Gastroesophageal sphincter (tissue), 4 donors: Measurements from ENCODE around the gene ANO9. TPM values are rescaled to one million over a fixed set of nuclear protein-coding genes. Genes with fewer than 3 reads are reported as not detected.

Experiments used
- ATAC-seq: fragments of 150-250 bp; one replicate; pipeline ENCODE4 v1.9.1; 2016; ENCODE audit warnings: mild to moderate bottlenecking, moderate library complexity
- H3K27ac ChIP-seq, 4 donors: fragments of 200-600 bp; sonication (generic) in 3 of 4; 1 replicate in 3 of 4; 2 replicates in 1 of 4; pipeline ENCODE4 v1.5.1; 2016 to 2019
- H3K27me3 ChIP-seq: fragments of 200-600 bp; sonication (generic); one replicate; pipeline ENCODE4 v1.5.1; 2019
- H3K36me3 ChIP-seq, 2 donors: fragments of 200-600 bp; sonication (generic); one replicate each; pipeline ENCODE4 v1.5.1; 2019; ENCODE audit warnings: control low read depth in 1 of 2
- H3K4me1 ChIP-seq, 3 donors: fragments of 200-600 bp; sonication (generic); 1 replicate in 2 of 3; 2 replicates in 1 of 3; pipeline ENCODE4 v1.5.1; 2016 to 2019; ENCODE audit warnings: control low read depth in 2 of 3
- H3K4me3 ChIP-seq, 2 donors: fragments of 200-600 bp; sonication (generic); one replicate each; pipeline ENCODE4 v1.5.1; 2019; ENCODE audit warnings: mild to moderate bottlenecking in 1 of 2, moderate library complexity in 1 of 2
- H3K9me3 ChIP-seq, 3 donors: fragments of 200-600 bp; sonication (generic); one replicate each; pipeline ENCODE4 v1.5.1; 2017 to 2019; ENCODE audit warnings: control low read depth in 2 of 3
- CTCF ChIP-seq, 4 experiments: fragments of 200-600 bp in 2 of 4; fragments of 450-650 bp in 2 of 4; sonication (generic) in 1 of 4; IDR thresholded peaks; one replicate each; pipeline ENCODE4 v1.5.1; 2017 to 2019; ENCODE audit warnings: antibody characterized with exemption in 4 of 4, mild to moderate bottlenecking in 2 of 4, moderate library complexity in 2 of 4
- EP300 ChIP-seq: sonication (generic); formaldehyde crosslinking; IDR thresholded peaks from one replicate; pipeline ENCODE4 v1.6.1; 2017; ENCODE audit warnings: antibody characterized with exemption, mild to moderate bottlenecking
- POLR2A ChIP-seq, 2 donors: fragments of 450-650 bp; IDR thresholded peaks; one replicate each; pipeline ENCODE4 v1.6.1; 2017; ENCODE audit warnings: antibody characterized with exemption in 2 of 2, mild to moderate bottlenecking in 2 of 2, moderate library complexity in 1 of 2
- POLR2AphosphoS5 ChIP-seq: sonication (generic); formaldehyde crosslinking; IDR thresholded peaks from one replicate; pipeline ENCODE4 v1.6.1; 2017; ENCODE audit warnings: antibody characterized with exemption
- WGBS, 2 donors: methylation state at CpG; one replicate each; pipeline ENCODE4 v1.1.5; 2018; ENCODE audit warnings: low coverage in 1 of 2; 5-methylcytosine and 5-hydroxymethylcytosine counted together
- total RNA-seq, 4 donors: library from RNA; depleted of rRNA; stranded (reverse); fragments of >200 nt; gene quantifications; one replicate each; pipeline ENCODE4 v1.1.0, GENCODE V29; 2016

Gene ANO9
- total RNA-seq, 4 donors from 2014 or later: 0.22 to 0.94 (median 0.47) TPM; not detected in 1

GRCh38 chr11:420911-421321 lies 20.9 kb downstream of the ANO9 start:
- ATAC-seq: no peak
- TF ChIP-seq POLR2AphosphoS5: no peak
- TF ChIP-seq POLR2A (IDR thresholded peaks at IDR 0.05): no peak
- TF ChIP-seq EP300: no peak
- TF ChIP-seq CTCF (IDR thresholded peaks at IDR 0.05): no peak
- H3K9me3 ChIP-seq: peaks cover 0 to 8% (median 0%) of the 10 kb centered on the region in 3 donors
- WGBS, 2 donors: 60 to 97% methylated on average over 2 to 10 of the region's 21 CpGs
- no peak overlapping the region for H3K27ac ChIP-seq
- H3K36me3 ChIP-seq: no peaks in the 10 kb centered on the region
- H3K4me3 ChIP-seq: no peak overlapping the region
- H3K4me1 ChIP-seq: peaks cover 0 to 18% (median 4%) of the 10 kb centered on the region in 3 donors
- H3K27me3 ChIP-seq: peaks cover 80% of the 10 kb centered on the region

- Histone ChIP-seq H3K4me3 (no peak overlapping the region), H3K9me3 (peaks cover 0 to 6% (median 0%) of the 10 kb centered on the region in 3 donors), H3K36me3 (no peaks in the 10 kb centered on the region), H3K27ac (no peak overlapping the region), H3K4me1 (peaks cover 0 to 24% (median 4%) of the 10 kb centered on the region in 3 donors), H3K27me3 (peaks cover 83% of the 10 kb centered on the region)
- ATAC-seq: no peak
- 20% methylated on average over 4 of the region's 71 CpGs; no CpG with 5 or more reads in 1 of the 2 donors for WGBS, 2 donors
- TF ChIP-seq CTCF (IDR thresholded peaks at IDR 0.05) (no peak), EP300 (no peak), POLR2A (IDR thresholded peaks at IDR 0.05) (no peak), POLR2AphosphoS5 (no peak)
Measured at GRCh38 chr11:420054-420910, 21.5 kb downstream of the ANO9 start.

GRCh38 chr11:419248-420005 lies 22.4 kb downstream of the ANO9 start:
- H3K36me3 ChIP-seq: no peaks in the 10 kb centered on the region
- 14 to 50% methylated on average over 1 of the region's 20 CpGs for WGBS, 2 donors
- H3K4me1 ChIP-seq: peaks cover 0 to 25% (median 4%) of the 10 kb centered on the region in 3 donors
- no peak overlapping the region for H3K27ac ChIP-seq
- no peak for ATAC-seq
- TF ChIP-seq POLR2AphosphoS5 (no peak), CTCF (IDR thresholded peaks at IDR 0.05) (no peak), POLR2A (IDR thresholded peaks at IDR 0.05) (no peak), EP300 (no peak)
- peaks cover 87% of the 10 kb centered on the region for H3K27me3 ChIP-seq
- no peak overlapping the region for H3K4me3 ChIP-seq
- H3K9me3 ChIP-seq: no peaks in the 10 kb centered on the region

- no peak for TF ChIP-seq POLR2A (IDR thresholded peaks at IDR 0.05)
- TF ChIP-seq POLR2AphosphoS5: no peak
- TF ChIP-seq CTCF (IDR thresholded peaks at IDR 0.05): no peak
- no peak for TF ChIP-seq EP300
- Histone ChIP-seq H3K4me1 (peaks cover 0 to 25% (median 4%) of the 10 kb centered on the region in 3 donors), H3K9me3 (no peaks in the 10 kb centered on the region), H3K36me3 (no peaks in the 10 kb centered on the region), H3K27me3 (peaks cover 81% of the 10 kb centered on the region), H3K27ac (no peak overlapping the region), H3K4me3 (no peak overlapping the region)
- ATAC-seq: no peak
- WGBS, 2 donors: 63 to 84% methylated on average over 6 to 13 of the region's 30 CpGs
Measured at GRCh38 chr11:418343-419247, 23.2 kb downstream of the ANO9 start.
